SK-N-SH (cell line): ENCODE results near the gene MLLT10. TPM values are rescaled to one million over a fixed set of nuclear protein-coding genes. Genes with fewer than 3 reads are reported as not detected.

Experiments
- CTCF ChIA-PET: fragments of 300-600, 350-600 bp; formaldehyde crosslinking; extraction: SDS; loops from one replicate; lab custom pipeline; 2021; lab: Yijun Ruan, JAX
- POLR2A ChIA-PET: fragments of 350-600 bp; sonication (Branson Sonifier 250); formaldehyde crosslinking; extraction: SDS; loops from one replicate; lab custom pipeline; 2020; ENCODE audit warnings: antibody characterized with exemption, inconsistent platforms; lab: Yijun Ruan, JAX
- DNase-seq: peaks from one replicate; pipeline ENCODE4 v3.0.0; 2012
- H2AFZ ChIP-seq: fragments of 200-600 bp; sonication (generic); 2 replicates; pipeline ENCODE4 v1.8.1; 2016; ENCODE audit warnings: antibody characterized with exemption, mild to moderate bottlenecking, low read depth
- H3F3A ChIP-seq: fragments of 200-600 bp; sonication (generic); replicated peaks from 2 replicates; pipeline ENCODE3; 2016; ENCODE audit warnings: antibody characterized with exemption, mild to moderate bottlenecking; ENCODE audit not compliant: insufficient read depth
- H3K27ac ChIP-seq, 2 experiments: fragments of 200-500 bp in 1 of 2; fragments of 200-600 bp in 1 of 2; sonication (Bioruptor generic) in 1 of 2; sonication (generic), shearing (Covaris generic) in 1 of 2; 2 replicates each; pipeline versions ENCODE4 v1.5.1 to v1.6.1; 2014 to 2016; ENCODE audit warnings: low read depth in 2 of 2, inconsistent platforms in 1 of 2, low read length in 1 of 2, mild to moderate bottlenecking in 1 of 2, mixed read lengths in 1 of 2
- H3K27me3 ChIP-seq: fragments of 200-600 bp; sonication (generic), shearing (Covaris generic); 2 replicates; pipeline ENCODE4 v1.6.1; 2016; ENCODE audit warnings: mixed run types; ENCODE audit not compliant: insufficient read depth
- H3K36me3 ChIP-seq, 2 experiments: fragments of 200-500 bp in 1 of 2; fragments of 200-600 bp in 1 of 2; sonication (Bioruptor generic) in 1 of 2; sonication (generic) in 1 of 2; replicated peaks in 1 of 2; 2 replicates each; pipeline versions ENCODE3 to v1.5.1; 2014 to 2016; ENCODE audit warnings: low read length in 1 of 2, mild to moderate bottlenecking in 1 of 2; ENCODE audit not compliant: insufficient read depth in 2 of 2, control insufficient read depth in 1 of 2
- H3K4me1 ChIP-seq, 2 experiments: fragments of 200-500 bp in 1 of 2; fragments of 200-600 bp in 1 of 2; sonication (Bioruptor generic) in 1 of 2; sonication (generic), shearing (Covaris generic) in 1 of 2; 2 replicates each; pipeline versions ENCODE4 v1.5.1 to v1.6.1; 2014 to 2016; ENCODE audit warnings: low read depth in 1 of 2, low read length in 1 of 2, mixed run types in 1 of 2; ENCODE audit not compliant: insufficient read depth in 2 of 2, control insufficient read depth in 1 of 2
- H3K4me2 ChIP-seq: fragments of 200-600 bp; sonication (generic), shearing (Covaris generic); 2 replicates; pipeline ENCODE4 v1.6.1; 2017; ENCODE audit warnings: mixed run types
- H3K4me3 ChIP-seq, 2 experiments: fragments of 200-500 bp in 1 of 2; fragments of 200-600 bp in 1 of 2; sonication (Bioruptor generic) in 1 of 2; sonication (generic), shearing (Covaris generic) in 1 of 2; 2 replicates each; pipeline versions ENCODE4 v1.5.1 to v1.8.1; 2014 to 2016; ENCODE audit warnings: low read depth in 2 of 2, inconsistent platforms in 1 of 2, low read length in 1 of 2, mild to moderate bottlenecking in 1 of 2, mixed read lengths in 1 of 2, moderate library complexity in 1 of 2
- H3K79me2 ChIP-seq: fragments of 200-600 bp; sonication (generic); 2 replicates; pipeline ENCODE4 v1.8.1; 2017; ENCODE audit warnings: mild to moderate bottlenecking; ENCODE audit not compliant: insufficient read depth
- H3K9ac ChIP-seq: fragments of 200-600 bp; sonication (generic); 2 replicates; pipeline ENCODE4 v1.6.1; 2017; ENCODE audit warnings: mixed run types
- H3K9me2 ChIP-seq: fragments of 200-600 bp; sonication (generic); 2 replicates; pipeline ENCODE4 v1.6.1; 2017; ENCODE audit warnings: mixed run types
- H3K9me3 ChIP-seq: fragments of 200-600 bp; sonication (generic); 2 replicates; pipeline ENCODE4 v1.6.1; 2017; ENCODE audit warnings: mixed run types, mild to moderate bottlenecking, moderate library complexity
- H4K20me1 ChIP-seq: fragments of 200-600 bp; sonication (generic); 2 replicates; pipeline ENCODE4 v1.6.1; 2017; ENCODE audit warnings: mild to moderate bottlenecking, mixed run types; ENCODE audit not compliant: insufficient read depth
- ELF1 ChIP-seq: IDR thresholded peaks from 2 replicates; pipeline ENCODE4 v1.4.0; 2012
- JUND ChIP-seq: IDR thresholded peaks from 2 replicates; pipeline ENCODE4 v1.4.0; 2012
- MXI1 ChIP-seq: IDR thresholded peaks from 2 replicates; pipeline ENCODE4 v1.6.1; 2012; ENCODE audit warnings: mild to moderate bottlenecking, low read depth, low read length, improper control_type of control experiment
- RFX5 ChIP-seq: IDR thresholded peaks from 2 replicates; pipeline ENCODE4 v1.6.1; 2012; ENCODE audit warnings: mild to moderate bottlenecking, improper control_type of control experiment, low read length
- SMC3 ChIP-seq: IDR thresholded peaks from 2 replicates; pipeline ENCODE4 v1.6.1; 2012; ENCODE audit warnings: low read depth, low read length, improper control_type of control experiment
- TAF1 ChIP-seq: IDR thresholded peaks from 2 replicates; pipeline ENCODE4 v1.6.1; 2012; ENCODE audit warnings: low read depth, mild to moderate bottlenecking, low read length, moderate library complexity, borderline replicate concordance
- TEAD4 ChIP-seq: IDR thresholded peaks from 2 replicates; pipeline ENCODE4 v1.4.0; 2012; ENCODE audit warnings: mild to moderate bottlenecking, borderline replicate concordance; ENCODE audit not compliant: insufficient read depth
- USF1 ChIP-seq: IDR thresholded peaks from 2 replicates; pipeline ENCODE4 v1.4.0; 2012; ENCODE audit warnings: low read depth, borderline replicate concordance
- WGBS: methylation state at CpG from one replicate; pipeline ENCODE4 v1.1.6; 2017; ENCODE audit warnings: low lambda C conversion rate; 5-methylcytosine and 5-hydroxymethylcytosine counted together
- polyA plus RNA-seq, 3 experiments: library from polyadenylated mRNA; depleted of rRNA; stranded (reverse); fragments of >200 nt; gene quantifications; 2 replicates each; pipeline ENCODE4 v1.2.3, GENCODE V29; 2012

Gene MLLT10
- polyA plus RNA-seq, 1 of the 3 experiments (the other 2 are of a cell fraction): 26.0 TPM

GRCh38 chr10:21502348-21502740 lies 31.7 kb upstream of the MLLT10 start:
- ChIA-PET POLR2A (no interaction called here), CTCF (interaction anchor here (1.1 kb wide), 1 partner anchor 14 kb away, joined by 3 read pairs; no protein-coding TSS in a partner anchor)
- Histone ChIP-seq H3K4me1 (peaks cover 0 to 3% of the 10 kb centered on the region in 2 experiments; a peak in 2 of 4 replicates), H3K79me2 (no peaks in the 10 kb centered on the region), H2AFZ (no peak overlapping the region), H3K4me3 (no peak overlapping the region), H3K9me2 (no peaks in the 10 kb centered on the region), H4K20me1 (no peaks in the 10 kb centered on the region), H3F3A (peaks cover 8% of the 10 kb centered on the region), H3K27ac (no peak overlapping the region), H3K27me3 (no peaks in the 10 kb centered on the region), H3K9ac (no peak overlapping the region), H3K36me3 (no peaks in the 10 kb centered on the region), H3K4me2 (no peak overlapping the region), H3K9me3 (no peaks in the 10 kb centered on the region)
- TF ChIP-seq USF1 (no peak), TEAD4 (no peak), MXI1 (no peak), RFX5 (no peak), JUND (no peak)
- no peak for DNase-seq
- WGBS: 100% methylated on average over 3 of the region's 3 CpGs

- Histone ChIP-seq H3K36me3 (no peaks in the 10 kb centered on the region), H3F3A (no peaks in the 10 kb centered on the region), H3K4me3 (no peak overlapping the region), H3K27me3 (no peaks in the 10 kb centered on the region), H3K79me2 (no peaks in the 10 kb centered on the region), H3K4me1 (peaks cover 0 to 3% of the 10 kb centered on the region in 2 experiments; a peak in 1 of 4 replicates), H3K9me3 (no peaks in the 10 kb centered on the region), H3K4me2 (no peak overlapping the region), H3K27ac (no peak overlapping the region), H3K9me2 (no peaks in the 10 kb centered on the region), H2AFZ (no peak overlapping the region), H3K9ac (no peak overlapping the region), H4K20me1 (no peaks in the 10 kb centered on the region)
- DNase-seq: no peak
- WGBS: 97% methylated on average over 1 of the region's 1 CpG
- ChIA-PET POLR2A (no interaction called here), CTCF (interaction anchor here (0.7 to 0.8 kb wide), 2 partner anchors 13 to 229 kb away, joined by 3 read pairs; no protein-coding TSS in a partner anchor)
- TF ChIP-seq ELF1 (no peak), TAF1 (no peak), TEAD4 (no peak)
Measured at GRCh38 chr10:21503542-21503941, 30.5 kb upstream of the MLLT10 start.

GRCh38 chr10:21505711-21506278 lies 28.2 kb upstream of the MLLT10 start:
- 87% methylated on average over 4 of the region's 4 CpGs for WGBS
- no peaks in the 10 kb centered on the region for H3K9me2 ChIP-seq
- no peaks in the 10 kb centered on the region for H3K36me3 ChIP-seq
- ChIA-PET POLR2A (interaction anchor here (0.8 to 1.2 kb wide), 3 partner anchors 9 to 20 kb away, joined by 3 to 5 read pairs (median 5); partner anchors contain the start of gene SKIDA1), CTCF (interaction anchor here (1.4 to 3.9 kb wide), 3 partner anchors 9 to 226 kb away, joined by 3 to 26 read pairs (median 5); no protein-coding TSS in a partner anchor)
- H3K27ac ChIP-seq: no peak overlapping the region
- no peaks in the 10 kb centered on the region for H3K9me3 ChIP-seq
- no peak overlapping the region for H3K4me3 ChIP-seq
- H3K4me1 ChIP-seq: peaks cover 0 to 3% of the 10 kb centered on the region in 2 experiments; a peak in 1 of 4 replicates
- no peaks in the 10 kb centered on the region for H3K27me3 ChIP-seq
- H3K4me2 ChIP-seq: no peak overlapping the region
- TF ChIP-seq SMC3: no peak
- peak; percentile 70; the same call in 1 of the 2 replicates for TF ChIP-seq MXI1
- no peak overlapping the region for H2AFZ ChIP-seq
- H4K20me1 ChIP-seq: no peaks in the 10 kb centered on the region
- no peaks in the 10 kb centered on the region for H3K79me2 ChIP-seq
- H3K9ac ChIP-seq: no peak overlapping the region
- H3F3A ChIP-seq: no peaks in the 10 kb centered on the region
- peak; percentile 67 for DNase-seq
